NT2/D1 (cell line): ENCODE data around the gene C3orf80.

Experiments
- SUZ12 ChIP-seq: IDR thresholded peaks from 2 replicates; pipeline ENCODE4 v1.6.1; 2011; ENCODE audit not compliant: insufficient read length, insufficient read depth; ENCODE audit errors: extremely low read depth
- YY1 ChIP-seq: IDR thresholded peaks from 2 replicates; pipeline ENCODE4 v1.6.1; 2011; ENCODE audit not compliant: insufficient read length, insufficient read depth
- ZNF274 ChIP-seq: IDR thresholded peaks from 2 replicates; pipeline ENCODE4 v1.6.1; 2011; ENCODE audit warnings: mild to moderate bottlenecking, low read depth, low read length

DNA sequence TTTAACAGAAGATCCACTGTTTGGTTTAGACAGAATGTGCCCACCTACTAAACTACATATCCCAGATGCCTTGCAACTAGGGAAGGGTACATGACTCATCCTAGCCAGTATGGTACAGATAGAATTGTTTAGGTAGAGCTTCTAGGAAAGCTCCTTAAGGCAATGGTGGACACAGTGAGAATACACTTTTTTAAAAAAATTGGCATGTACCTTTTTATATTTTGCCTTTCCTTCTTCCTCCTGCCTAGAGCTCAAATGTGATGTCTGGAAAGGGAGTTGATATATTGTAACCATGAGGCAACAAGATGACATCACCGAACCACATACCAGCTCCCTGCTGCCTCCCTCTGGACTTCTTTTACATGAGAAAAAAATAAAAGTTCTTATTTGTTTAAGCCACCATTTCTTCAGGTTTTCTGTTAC lies 14.4 kb upstream of the C3orf80 start:
- TF ChIP-seq ZNF274 (no peak), YY1 (no peak), SUZ12 (no peak)
